Tibial artery (tissue), 4 donors: ENCODE data around the gene RAB11FIP4.

Experiments
- DNase-seq, 2 donors: peaks; one replicate each; pipeline ENCODE4 v3.0.0-alpha.2; 2019
- H3K27ac ChIP-seq, 2 donors: fragments of 200-600 bp; sonication (generic) in 1 of 2; 1 replicate in 1 of 2; 2 replicates in 1 of 2; pipeline ENCODE4 v1.5.1; 2018 to 2019; ENCODE audit warnings: mild to moderate bottlenecking in 1 of 2
- H3K27me3 ChIP-seq, 2 donors: fragments of 200-600 bp; sonication (generic) in 1 of 2; one replicate each; pipeline versions ENCODE4 v1.5.1 to v1.6.0; 2016 to 2019
- H3K36me3 ChIP-seq, 3 donors: fragments of 200-600 bp; sonication (generic) in 2 of 3; one replicate each; pipeline ENCODE4 v1.5.1; 2016 to 2019; ENCODE audit warnings: mild to moderate bottlenecking in 2 of 3
- H3K4me1 ChIP-seq, 4 donors: fragments of 200-600 bp; sonication (generic) in 2 of 4; 1 replicate in 3 of 4; 2 replicates in 1 of 4; pipeline ENCODE4 v1.5.1; 2016 to 2019
- H3K4me3 ChIP-seq, 2 donors: fragments of 200-600 bp; sonication (generic) in 1 of 2; 1 replicate in 1 of 2; 2 replicates in 1 of 2; pipeline ENCODE4 v1.5.1; 2018 to 2019; ENCODE audit warnings: mild to moderate bottlenecking in 2 of 2
- H3K9me3 ChIP-seq, 3 donors: fragments of 200-600 bp; sonication (generic) in 1 of 3; one replicate each; pipeline ENCODE4 v1.5.1; 2016 to 2019
- intact Hi-C: fragments of 100-400 bp; cut with DNase I; formaldehyde crosslinking; loops from one replicate; pipeline ENCODE4 v1.15.0; 2023; ENCODE audit warnings: low total_unique reads
- TF ChIP-seq, protein P1 (sequence below), 2 experiments: fragments of 200-600 bp in 1 of 2; fragments of 450-650 bp in 1 of 2; IDR thresholded peaks; one replicate each; pipeline ENCODE4 v1.5.1; 2017 to 2019; ENCODE audit warnings: antibody characterized with exemption in 2 of 2, mild to moderate bottlenecking in 1 of 2, moderate library complexity in 1 of 2

Gene RAB11FIP4

GRCh38 chr17:31414550-31414918 is 23.1 kb downstream of the RAB11FIP4 start:
- Histone ChIP-seq H3K36me3 (no peaks in the 10 kb centered on the region), H3K4me1 (no peaks in the 10 kb centered on the region), H3K4me3 (no peak overlapping the region), H3K9me3 (no peaks in the 10 kb centered on the region), H3K27ac (no peak overlapping the region), H3K27me3 (peaks cover 0 to 31% of the 10 kb centered on the region in 2 donors)
- TF ChIP-seq, protein P1, sequence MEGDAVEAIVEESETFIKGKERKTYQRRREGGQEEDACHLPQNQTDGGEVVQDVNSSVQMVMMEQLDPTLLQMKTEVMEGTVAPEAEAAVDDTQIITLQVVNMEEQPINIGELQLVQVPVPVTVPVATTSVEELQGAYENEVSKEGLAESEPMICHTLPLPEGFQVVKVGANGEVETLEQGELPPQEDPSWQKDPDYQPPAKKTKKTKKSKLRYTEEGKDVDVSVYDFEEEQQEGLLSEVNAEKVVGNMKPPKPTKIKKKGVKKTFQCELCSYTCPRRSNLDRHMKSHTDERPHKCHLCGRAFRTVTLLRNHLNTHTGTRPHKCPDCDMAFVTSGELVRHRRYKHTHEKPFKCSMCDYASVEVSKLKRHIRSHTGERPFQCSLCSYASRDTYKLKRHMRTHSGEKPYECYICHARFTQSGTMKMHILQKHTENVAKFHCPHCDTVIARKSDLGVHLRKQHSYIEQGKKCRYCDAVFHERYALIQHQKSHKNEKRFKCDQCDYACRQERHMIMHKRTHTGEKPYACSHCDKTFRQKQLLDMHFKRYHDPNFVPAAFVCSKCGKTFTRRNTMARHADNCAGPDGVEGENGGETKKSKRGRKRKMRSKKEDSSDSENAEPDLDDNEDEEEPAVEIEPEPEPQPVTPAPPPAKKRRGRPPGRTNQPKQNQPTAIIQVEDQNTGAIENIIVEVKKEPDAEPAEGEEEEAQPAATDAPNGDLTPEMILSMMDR (IDR thresholded peaks at IDR 0.05) = no peak
- DNase-seq = no peak
- intact Hi-C loops = no loop called here

GRCh38 chr17:31415004-31415454 is 23.6 kb downstream of the RAB11FIP4 start:
- no peaks in the 10 kb centered on the region for H3K4me1 ChIP-seq
- H3K36me3 ChIP-seq = no peaks in the 10 kb centered on the region
- intact Hi-C loops = no loop called here
- no peak overlapping the region for H3K4me3 ChIP-seq
- no peaks in the 10 kb centered on the region for H3K9me3 ChIP-seq
- DNase-seq = no peak
- H3K27me3 ChIP-seq = peaks cover 0 to 27% of the 10 kb centered on the region in 2 donors
- TF ChIP-seq, protein P1 (IDR thresholded peaks at IDR 0.05) = no peak
- H3K27ac ChIP-seq = no peak overlapping the region

DNA sequence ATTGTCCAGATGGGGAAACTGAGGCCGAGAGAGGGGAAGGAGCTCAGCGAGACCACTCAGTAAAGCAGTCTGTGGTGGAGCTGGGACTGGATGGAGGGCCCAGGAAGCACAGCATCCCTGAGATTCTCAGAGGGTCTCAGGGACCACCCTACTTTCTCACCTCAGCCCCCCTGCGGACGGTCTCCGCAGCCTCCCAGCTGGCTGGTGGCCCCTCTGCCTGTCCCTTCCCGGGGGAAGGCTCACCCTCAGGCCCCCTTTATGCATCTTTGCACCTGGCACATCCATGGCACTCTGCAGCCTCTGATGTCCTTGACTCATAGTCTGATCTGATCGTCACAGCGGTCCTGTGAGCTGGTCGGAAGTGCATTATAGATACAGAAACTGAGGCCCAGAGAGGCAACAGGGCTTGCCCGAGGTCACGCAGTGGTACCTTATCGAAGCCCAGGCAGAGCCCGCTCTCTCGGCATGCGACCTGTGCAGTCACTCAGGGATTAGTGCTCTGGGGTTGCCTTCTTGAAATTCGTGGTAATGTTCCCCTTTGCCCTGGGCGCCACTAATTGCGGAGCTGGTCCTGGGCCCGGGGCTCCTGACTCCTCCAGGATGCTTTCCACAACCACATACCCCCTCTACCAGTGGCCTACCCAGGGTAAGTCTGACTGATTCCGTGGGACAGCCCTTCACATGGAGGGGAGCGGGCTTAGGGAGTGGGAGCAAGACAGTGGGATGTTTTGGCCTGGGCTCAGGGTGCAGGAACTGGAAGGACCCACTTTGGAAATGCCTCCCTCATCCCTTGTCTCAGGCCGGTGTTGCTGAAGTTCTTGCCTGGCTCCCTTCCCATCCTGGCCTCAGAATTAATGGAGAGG is 24.4 kb downstream of the RAB11FIP4 start:
- no peak overlapping the region for H3K27ac ChIP-seq

GRCh38 chr17:31416503-31416923 is 25.0 kb downstream of the RAB11FIP4 start:
- no peak overlapping the region for H3K27ac ChIP-seq
- peaks cover 0 to 22% of the 10 kb centered on the region in 2 donors for H3K27me3 ChIP-seq
- intact Hi-C loops = no loop called here
- H3K36me3 ChIP-seq = no peaks in the 10 kb centered on the region
- no peaks in the 10 kb centered on the region for H3K4me1 ChIP-seq
- no peak overlapping the region for H3K4me3 ChIP-seq
- no peaks in the 10 kb centered on the region for H3K9me3 ChIP-seq
- no peak for DNase-seq
- TF ChIP-seq, protein P1 (IDR thresholded peaks at IDR 0.05) = no peak

More for the DNA sequence above, 24.4 kb downstream of the RAB11FIP4 start:
- intact Hi-C loops = no loop called here
- Histone ChIP-seq H3K27me3 (peaks cover 0 to 22% of the 10 kb centered on the region in 2 donors), H3K4me3 (no peak overlapping the region), H3K4me1 (no peaks in the 10 kb centered on the region), H3K36me3 (no peaks in the 10 kb centered on the region), H3K9me3 (no peaks in the 10 kb centered on the region)
- DNase-seq = no peak
- TF ChIP-seq, protein P1 (IDR thresholded peaks at IDR 0.05) = no peak

DNA sequence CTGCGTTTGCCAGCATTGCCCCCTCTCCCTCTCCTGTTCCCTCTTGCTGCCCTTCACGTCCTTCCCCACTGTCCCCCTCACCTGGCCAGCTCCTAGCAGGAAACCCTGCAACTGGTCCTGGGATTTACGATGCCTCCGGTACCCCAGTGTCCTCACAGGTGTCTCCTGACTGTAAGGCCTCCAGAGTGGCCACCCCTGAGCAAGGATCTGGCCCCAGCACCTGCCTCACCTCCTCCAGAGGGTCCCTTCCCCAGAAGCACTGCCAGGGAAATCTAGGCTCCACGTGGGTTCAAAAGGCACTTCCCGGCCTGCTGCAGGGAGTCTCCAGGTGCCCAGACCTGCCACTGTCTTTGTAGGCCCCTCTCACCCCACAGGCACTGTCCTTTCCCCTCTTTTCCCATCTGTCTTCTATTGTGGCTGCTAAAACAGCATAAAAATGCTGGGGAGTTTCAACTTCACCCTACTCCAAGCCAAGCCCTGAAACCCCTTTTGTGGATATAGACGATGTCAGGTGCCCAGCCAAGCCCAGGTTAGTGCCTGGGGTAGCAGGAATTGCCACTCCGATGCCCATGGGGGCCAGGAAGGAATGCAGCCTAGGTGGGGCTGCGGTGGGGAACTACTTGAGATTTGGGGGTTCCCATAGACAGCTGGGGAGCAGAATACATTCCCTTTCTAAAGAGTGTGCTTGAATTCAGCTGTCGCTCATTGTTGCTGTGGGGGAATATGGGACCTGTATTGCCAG is 25.7 kb downstream of the RAB11FIP4 start:
- intact Hi-C loops = no loop called here
- Histone ChIP-seq H3K4me3 (no peak overlapping the region), H3K9me3 (peaks cover 0 to under 1% (median 0%) of the 10 kb centered on the region in 3 donors), H3K36me3 (no peaks in the 10 kb centered on the region), H3K27me3 (peaks cover 0 to 20% of the 10 kb centered on the region in 2 donors), H3K4me1 (no peaks in the 10 kb centered on the region), H3K27ac (no peak overlapping the region)
- TF ChIP-seq, protein P1 (IDR thresholded peaks at IDR 0.05) = no peak
- no peak for DNase-seq
